Keratinocyte (primary cell): ENCODE data around the gene AGAP1.

Source experiments
- CTCF ChIP-seq, 3 experiments: IDR thresholded peaks in 1 of 3; conservative IDR thresholded peaks in 1 of 3; optimal IDR thresholded peaks in 1 of 3; 2 replicates in 2 of 3; 3 replicates in 1 of 3; pipeline versions ENCODE3 to v1.5.1; 2011; ENCODE audit warnings: low read length in 3 of 3, mild to moderate bottlenecking in 3 of 3, moderate library complexity in 2 of 3, control low read depth in 1 of 3, inconsistent platforms in 1 of 3; ENCODE audit not compliant: insufficient read depth in 2 of 3; ENCODE audit errors: extremely low read depth in 1 of 3
- EZH2 ChIP-seq: IDR thresholded peaks from one replicate; pipeline ENCODE4 v1.6.1; 2012; ENCODE audit warnings: inconsistent platforms, mild to moderate bottlenecking, low read length, moderate library complexity

GRCh38 chr2:235483313-235483712 is 10.5 kb upstream of the AGAP1 start:
- no peak for TF ChIP-seq EZH2
- TF ChIP-seq CTCF (optimal IDR thresholded peaks at IDR 0.05 in 1 of 3, IDR thresholded peaks at IDR 0.05 in 1 of 3, conservative IDR thresholded peaks at IDR 0.05 in 1 of 3; ENCODE audit: extremely low read depth in 1 of 3, insufficient read depth in 2 of 3, low read length in 3 of 3), result no peak
